Cardiac fibroblast (primary cell): ENCODE results near the gene SH3D21.

ENCODE experiments used
- DNase-seq, 2 donors: peaks; one replicate each; pipeline versions ENCODE4 v3.0.0 to v3.0.0-alpha.2; 2010; ENCODE audit warnings: low read depth in 2 of 2
- H3K4me3 ChIP-seq, 2 donors: replicated peaks in 1 of 2; 1 replicate in 1 of 2; 2 replicates in 1 of 2; pipeline ENCODE4 v1.5.1; 2011; ENCODE audit warnings: low read depth in 2 of 2, low read length in 2 of 2, mild to moderate bottlenecking in 2 of 2, moderate library complexity in 1 of 2
- CTCF ChIP-seq: IDR thresholded peaks from one replicate; pipeline ENCODE4 v1.5.1; 2011; ENCODE audit warnings: low read depth, mild to moderate bottlenecking, low read length, inconsistent platforms

The SH3D21 gene

GRCh38 chr1:36349241-36349671, 43.1 kb downstream of the SH3D21 start:
- H3K4me3 ChIP-seq, result no peak overlapping the region
- peak in 1 of 2 donors; percentile 50 for DNase-seq
- TF ChIP-seq CTCF, result no peak

DNA sequence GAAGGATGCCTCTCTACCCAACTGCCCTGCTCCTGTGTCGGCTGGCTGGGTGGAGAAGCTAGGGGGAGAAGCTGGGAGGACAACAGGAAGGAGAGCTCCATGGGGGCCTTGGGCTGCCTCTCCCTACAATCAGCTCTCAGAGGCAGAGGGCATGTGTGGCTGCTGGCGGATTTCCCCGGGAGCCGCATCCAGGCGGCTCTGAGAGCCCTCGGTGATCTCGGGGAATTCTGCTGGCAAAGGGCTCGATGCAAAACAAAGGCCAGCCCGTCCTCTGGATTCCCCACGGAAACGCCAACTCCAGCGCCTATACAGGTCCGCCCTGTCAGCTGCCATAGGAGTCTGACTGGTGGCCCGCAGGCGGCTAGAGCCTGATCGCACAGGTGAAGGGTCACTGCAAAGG, 43.7 kb downstream of the SH3D21 start:
- no peak for DNase-seq
- H3K4me3 ChIP-seq, result no peak overlapping the region
- no peak for TF ChIP-seq CTCF

GRCh38 chr1:36350659-36351226, 44.6 kb downstream of the SH3D21 start:
- no peak for TF ChIP-seq CTCF
- no peak overlapping the region for H3K4me3 ChIP-seq
- peak; percentile 74 to 86 for DNase-seq

DNA sequence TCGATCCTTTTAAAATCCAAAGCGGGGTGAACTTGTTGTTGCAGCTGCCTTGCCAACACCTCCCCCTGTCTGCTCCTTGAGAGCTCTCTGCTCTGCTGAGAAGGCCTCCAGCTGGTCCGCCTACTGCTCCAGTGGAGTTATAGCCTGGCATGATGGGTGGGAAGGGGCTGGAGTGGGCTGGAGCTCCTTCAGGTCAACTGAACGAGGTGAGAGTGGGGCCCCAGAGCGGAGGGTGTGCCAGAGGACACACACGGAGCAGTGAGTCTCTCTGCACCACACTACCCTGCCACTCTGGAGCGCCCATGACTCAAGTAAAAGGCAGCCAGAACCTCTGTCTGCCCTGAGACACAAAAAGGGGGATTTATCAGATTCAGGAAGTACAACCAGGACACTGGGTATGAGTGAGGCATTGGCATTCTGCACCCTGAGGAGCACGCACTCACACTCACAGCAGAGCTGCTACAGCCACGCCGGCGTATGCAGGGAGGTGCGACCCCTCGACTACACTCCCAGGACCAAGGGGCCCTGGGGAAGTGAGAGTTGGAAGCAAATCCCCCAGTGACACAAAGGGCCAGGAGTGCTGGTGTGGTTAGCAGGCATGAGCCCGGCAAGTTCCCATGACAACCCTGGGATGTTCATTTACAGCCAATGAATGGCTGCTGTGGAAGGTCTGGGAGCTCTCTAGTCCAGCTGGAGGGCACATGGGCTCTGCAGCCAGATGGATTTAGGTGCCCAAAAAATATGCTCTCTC, 45.2 kb downstream of the SH3D21 start:
- TF ChIP-seq CTCF, result peak; percentile 7
- DNase-seq, result peak; percentile 78 to 92
- H3K4me3 ChIP-seq, result no peak overlapping the region

- TF ChIP-seq CTCF, result no peak
- DNase-seq, result peak; percentile 63 to 72
- no peak overlapping the region for H3K4me3 ChIP-seq
Measured at GRCh38 chr1:36352125-36352909, 46.1 kb downstream of the SH3D21 start.

DNA sequence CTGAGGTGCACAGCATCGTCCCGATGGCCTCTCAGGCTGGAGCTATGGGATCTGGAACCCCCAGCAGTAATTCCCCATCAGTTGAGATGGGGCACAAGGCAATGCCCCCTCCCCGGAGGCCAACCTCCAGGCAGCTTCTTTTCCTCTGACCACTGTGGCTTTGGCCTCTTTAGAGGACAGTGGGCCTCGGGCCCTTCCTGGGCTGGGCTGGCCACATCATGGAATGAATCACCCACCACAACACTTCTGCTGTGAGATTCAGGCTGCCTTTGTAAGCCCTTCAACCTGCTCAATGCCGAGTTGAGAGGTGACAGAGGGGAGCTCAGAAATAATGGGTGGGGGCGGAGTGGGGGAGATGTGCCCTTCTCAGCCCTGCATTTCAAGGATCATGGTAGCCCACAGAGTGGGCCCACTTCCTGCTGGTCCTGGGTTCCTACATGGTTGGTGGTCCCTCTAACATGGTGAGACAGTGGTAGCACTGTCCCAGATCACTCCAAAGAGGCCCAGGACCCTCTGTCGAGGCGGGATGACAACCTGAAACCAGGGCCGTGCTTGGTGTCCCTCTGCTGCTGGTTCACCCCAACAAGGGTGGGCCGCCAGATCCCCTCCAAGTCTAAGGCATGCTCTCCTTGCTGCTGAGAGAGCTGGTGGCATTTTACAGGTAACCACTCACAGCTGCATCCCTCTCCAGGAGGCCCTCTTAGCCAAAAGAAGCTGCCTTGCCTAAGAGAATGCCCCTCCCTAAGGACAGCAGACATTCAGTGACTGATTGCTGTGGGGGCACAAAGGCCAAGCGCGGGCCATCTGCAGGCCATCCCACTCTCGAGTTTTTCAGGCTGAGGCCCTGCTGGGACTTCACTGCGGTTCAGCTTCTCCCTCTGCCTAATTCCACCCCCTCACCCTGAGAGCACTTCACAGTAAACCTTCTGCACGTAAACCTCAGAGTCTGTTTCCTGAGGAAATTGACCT, 47.0 kb downstream of the SH3D21 start:
- no peak overlapping the region for H3K4me3 ChIP-seq
- peak in 1 of 2 donors; percentile 78 for DNase-seq
- TF ChIP-seq CTCF, result no peak
